Osteocyte (in vitro differentiated cells): ENCODE results near the gene GDAP2. TPM values are rescaled to one million over a fixed set of nuclear protein-coding genes. Genes with fewer than 3 reads are reported as not detected.

Experiments used
- DNase-seq: peaks from one replicate; pipeline ENCODE4 v3.0.0; 2021; ENCODE audit warnings: mixed read lengths; ENCODE audit not compliant: unreplicated experiment; ENCODE audit errors: extremely low spot score
- H3K27ac Mint-ChIP-seq: one replicate; pipeline ENCODE4 v1.8.0; 2021; ENCODE audit warnings: mild to moderate bottlenecking, mixed read lengths; ENCODE audit not compliant: unreplicated experiment
- H3K27me3 Mint-ChIP-seq: one replicate; pipeline ENCODE4 v1.8.0; 2021; ENCODE audit warnings: mixed read lengths; ENCODE audit not compliant: unreplicated experiment
- H3K36me3 Mint-ChIP-seq: one replicate; pipeline ENCODE4 v1.8.0; 2021; ENCODE audit warnings: mixed read lengths; ENCODE audit not compliant: unreplicated experiment
- H3K4me1 Mint-ChIP-seq: one replicate; pipeline ENCODE4 v1.8.0; 2021; ENCODE audit warnings: mixed read lengths; ENCODE audit not compliant: unreplicated experiment
- H3K4me3 Mint-ChIP-seq: one replicate; pipeline ENCODE4 v1.8.0; 2021; ENCODE audit warnings: mild to moderate bottlenecking, moderate library complexity, mixed read lengths; ENCODE audit not compliant: unreplicated experiment
- H3K9me3 Mint-ChIP-seq: one replicate; pipeline ENCODE4 v1.8.0; 2021; ENCODE audit warnings: mixed read lengths; ENCODE audit not compliant: unreplicated experiment
- CTCF ChIP-seq: fragments of 200-600 bp; sonication (generic); IDR thresholded peaks from 2 replicates; pipeline ENCODE4 v1.5.0; 2021; ENCODE audit warnings: antibody characterized with exemption, mild to moderate bottlenecking, moderate library complexity
- total RNA-seq: library from RNA; stranded (reverse); gene quantifications from 2 replicates; pipeline ENCODE4 v1.2.1, GENCODE V29; 2021

Gene GDAP2
- total RNA-seq, 1 donor from 2014 or later, result 22.9 TPM

- Mint-ChIP-seq H3K27ac (no peak overlapping the region), H3K4me3 (no peak overlapping the region), H3K9me3 (no peaks in the 10 kb centered on the region), H3K4me1 (peaks cover 15% of the 10 kb centered on the region), H3K36me3 (peaks cover 23% of the 10 kb centered on the region), H3K27me3 (no peaks in the 10 kb centered on the region)
- no peak for DNase-seq
- TF ChIP-seq CTCF, result no peak
Observed at GRCh38 chr1:117933769-117934168, 4.3 kb upstream of the GDAP2 start.

- Mint-ChIP-seq H3K4me3 (no peak overlapping the region), H3K27me3 (no peaks in the 10 kb centered on the region), H3K4me1 (peaks cover 24% of the 10 kb centered on the region), H3K27ac (no peak overlapping the region), H3K9me3 (no peaks in the 10 kb centered on the region), H3K36me3 (peaks cover 11% of the 10 kb centered on the region)
- no peak for DNase-seq
- no peak for TF ChIP-seq CTCF
Observed at GRCh38 chr1:117932576-117932975, 3.2 kb upstream of the GDAP2 start.

GRCh38 chr1:117930484-117930883, 1.1 kb upstream of the GDAP2 start:
- TF ChIP-seq CTCF, result no peak
- Mint-ChIP-seq H3K36me3 (peaks cover 6% of the 10 kb centered on the region), H3K4me3 (peak overlapping the region; percentile 94), H3K4me1 (peaks cover 29% of the 10 kb centered on the region), H3K9me3 (no peaks in the 10 kb centered on the region), H3K27ac (peak overlapping the region; percentile 96), H3K27me3 (no peaks in the 10 kb centered on the region)
- no peak for DNase-seq

GRCh38 chr1:117930173-117930447, 689 bp upstream of the GDAP2 start:
- Mint-ChIP-seq H3K4me1 (peaks cover 29% of the 10 kb centered on the region), H3K27ac (peak overlapping the region; percentile 96), H3K4me3 (peak overlapping the region; percentile 94), H3K36me3 (peaks cover 6% of the 10 kb centered on the region), H3K27me3 (no peaks in the 10 kb centered on the region), H3K9me3 (no peaks in the 10 kb centered on the region)
- DNase-seq, result no peak
- no peak for TF ChIP-seq CTCF

GRCh38 chr1:117928881-117929342, 509 bp downstream of the GDAP2 start:
- peaks cover 4% of the 10 kb centered on the region for H3K36me3 Mint-ChIP-seq
- H3K27ac Mint-ChIP-seq, result peak overlapping the region; percentile 96

More at GRCh38 chr1:117928881-117929342, 509 bp downstream of the GDAP2 start:
- Mint-ChIP-seq H3K27me3 (no peaks in the 10 kb centered on the region), H3K9me3 (no peaks in the 10 kb centered on the region), H3K4me1 (peaks cover 29% of the 10 kb centered on the region), H3K4me3 (peak overlapping the region; percentile 94)
- TF ChIP-seq CTCF, result peak; percentile 38
- peak; percentile 83 for DNase-seq
